NCI-H187 treated with DMSO at 0.1 percent for 48 hours (cell line): Measurements from ENCODE around the gene FNIP1.
"Not testable (repeated sequence)": the region's sequence is repeated elsewhere in the genome, so short reads cannot be mapped to it uniquely, and the experiment has no call there.

ENCODE experiments used
- DNase-seq: peaks from one replicate; lab custom pipeline; 2025; lab: John Stamatoyannopoulos, UW

FNIP1 gene

GRCh38 chr5:131684595-131684994 lies 112.2 kb downstream of the FNIP1 start:
- no peak for DNase-seq

- DNase-seq, result no peak
These were observed 112.8 kb downstream of the FNIP1 start for GRCh38 chr5:131684051-131684450.

GRCh38 chr5:131682826-131683225 lies 114.0 kb downstream of the FNIP1 start:
- no peak for DNase-seq

- no peak for DNase-seq
These were observed 114.6 kb downstream of the FNIP1 start for GRCh38 chr5:131682175-131682574.

GRCh38 chr5:131679911-131680310 lies 116.9 kb downstream of the FNIP1 start:
- no peak for DNase-seq

GRCh38 chr5:131678273-131678672 lies 118.5 kb downstream of the FNIP1 start:
- not testable (repeated sequence) for DNase-seq

GRCh38 chr5:131677115-131677514 lies 119.7 kb downstream of the FNIP1 start:
- no peak for DNase-seq

GRCh38 chr5:131672776-131673175 lies 124.0 kb downstream of the FNIP1 start:
- no peak for DNase-seq

GRCh38 chr5:131671994-131672655 lies 124.7 kb downstream of the FNIP1 start:
- no peak for DNase-seq

- DNase-seq, result no peak
These were observed 125.4 kb downstream of the FNIP1 start for GRCh38 chr5:131671409-131671808.

- no peak for DNase-seq
These were observed 131.9 kb downstream of the FNIP1 start for GRCh38 chr5:131664929-131665328.

GRCh38 chr5:131661933-131662332 lies 134.9 kb downstream of the FNIP1 start:
- DNase-seq, result no peak

GRCh38 chr5:131659841-131660240 lies 137.0 kb downstream of the FNIP1 start:
- DNase-seq, result no peak

GRCh38 chr5:131659290-131659689 lies 137.5 kb downstream of the FNIP1 start:
- no peak for DNase-seq

GRCh38 chr5:131654776-131655175 lies 142.0 kb downstream of the FNIP1 start:
- no peak for DNase-seq

GRCh38 chr5:131654309-131654708 lies 142.5 kb downstream of the FNIP1 start:
- DNase-seq, result no peak

GRCh38 chr5:131649161-131649560 lies 147.7 kb downstream of the FNIP1 start:
- no peak for DNase-seq

GRCh38 chr5:131647048-131647769 lies 149.6 kb downstream of the FNIP1 start:
- no peak for DNase-seq

GRCh38 chr5:131644822-131645221 lies 152.0 kb downstream of the FNIP1 start:
- no peak for DNase-seq

- no peak for DNase-seq
These were observed 152.4 kb downstream of the FNIP1 start for GRCh38 chr5:131644370-131644769.

- DNase-seq, result no peak
These were observed 155.3 kb downstream of the FNIP1 start for GRCh38 chr5:131641494-131641893.

GRCh38 chr5:131640043-131640856 lies 156.6 kb downstream of the FNIP1 start:
- no peak for DNase-seq

- no peak for DNase-seq
These were observed 157.7 kb downstream of the FNIP1 start for GRCh38 chr5:131639148-131639547.
